HepG2 (cell line): Measurements from ENCODE around the gene VPS54. TPM values are rescaled to one million over a fixed set of nuclear protein-coding genes. Genes with fewer than 3 reads are reported as not detected.
A peak's percentile ranks its signal among the peaks of the same experiment; 100 is the strongest.

Experiments used
- BRCA1 ChIP-seq: sonication (generic); formaldehyde crosslinking; IDR thresholded peaks from 2 replicates; pipeline ENCODE4 v1.4.0; 2020; ENCODE audit warnings: missing genetic modification reagents
- HOXD1 ChIP-seq: sonication (generic); formaldehyde crosslinking; IDR thresholded peaks from 2 replicates; pipeline ENCODE4 v1.5.0; 2020; ENCODE audit warnings: missing genetic modification reagents
- ISX ChIP-seq: sonication (generic); formaldehyde crosslinking; conservative IDR thresholded peaks from 2 replicates; pipeline ENCODE4 v1.5.0; 2020; ENCODE audit warnings: missing genetic modification reagents
- KDM2A ChIP-seq: sonication (generic); formaldehyde crosslinking; IDR thresholded peaks from 2 replicates; pipeline ENCODE4 v1.4.0; 2020; ENCODE audit warnings: low read depth, missing genetic modification reagents, borderline replicate concordance
- NCOA2 ChIP-seq: sonication (generic); formaldehyde crosslinking; IDR thresholded peaks from 2 replicates; pipeline ENCODE4 v1.8.0; 2022; ENCODE audit warnings: inconsistent platforms
- NFATC3 ChIP-seq: sonication (generic); formaldehyde crosslinking; IDR thresholded peaks from 2 replicates; pipeline ENCODE4 v1.5.1; 2020; ENCODE audit warnings: mild to moderate bottlenecking, missing genetic modification reagents
- NFKBIZ ChIP-seq: IDR thresholded peaks from 2 replicates; pipeline ENCODE4 v1.6.1; 2018; ENCODE audit warnings: missing genetic modification reagents, missing compliant biosample characterization
- NKX3-1 ChIP-seq: sonication (generic); formaldehyde crosslinking; IDR thresholded peaks from 2 replicates; pipeline ENCODE4 v1.5.0; 2020; ENCODE audit warnings: missing genetic modification reagents
- RBM39 ChIP-seq: fragments of 200-400 bp; formaldehyde crosslinking; IDR thresholded peaks from one replicate; pipeline ENCODE4 v1.6.1; 2018; ENCODE audit warnings: antibody characterized with exemption, mild to moderate bottlenecking, low read depth, low read length; ENCODE audit not compliant: poor library complexity, severe bottlenecking
- SOX6 ChIP-seq, 2 experiments: fragments of 450-650 bp in 1 of 2; sonication (generic) in 1 of 2; formaldehyde crosslinking in 1 of 2; IDR thresholded peaks; 2 replicates each; pipeline versions ENCODE4 v1.4.0 to v1.6.1; 2017 to 2020; ENCODE audit warnings: antibody characterized with exemption in 1 of 2, mild to moderate bottlenecking in 1 of 2, missing genetic modification reagents in 1 of 2
- SSRP1 ChIP-seq: IDR thresholded peaks from 2 replicates; pipeline ENCODE4 v1.6.1; 2016; ENCODE audit warnings: control low read depth
- TBP ChIP-seq: sonication (generic); formaldehyde crosslinking; IDR thresholded peaks from 2 replicates; pipeline ENCODE4 v1.5.0; 2020; ENCODE audit warnings: missing genetic modification reagents
- TOPORS ChIP-seq: sonication (generic); formaldehyde crosslinking; IDR thresholded peaks from 2 replicates; pipeline ENCODE4 v1.8.0; 2023; ENCODE audit warnings: mild to moderate bottlenecking, missing genetic modification reagents
- ZNF343 ChIP-seq: sonication (generic); formaldehyde crosslinking; IDR thresholded peaks from 2 replicates; pipeline ENCODE4 v1.4.0; 2020; ENCODE audit warnings: mild to moderate bottlenecking, missing genetic modification reagents
- ZNF441 ChIP-seq: sonication (generic); formaldehyde crosslinking; IDR thresholded peaks from 2 replicates; pipeline ENCODE4 v1.7.0; 2021; ENCODE audit warnings: missing genetic modification reagents, borderline replicate concordance
- ZNF713 ChIP-seq: sonication (generic); formaldehyde crosslinking; IDR thresholded peaks from 2 replicates; pipeline ENCODE4 v1.4.0; 2020; ENCODE audit warnings: mild to moderate bottlenecking, missing genetic modification reagents
- ZNF850 ChIP-seq: sonication (generic); formaldehyde crosslinking; conservative IDR thresholded peaks from 2 replicates; pipeline ENCODE4 v1.9.0; 2021; ENCODE audit warnings: mild to moderate bottlenecking, missing genetic modification reagents
- ZSCAN9 ChIP-seq: IDR thresholded peaks from 2 replicates; pipeline ENCODE4 v1.6.1; 2016; ENCODE audit warnings: borderline replicate concordance
- polyA plus RNA-seq, 8 experiments: library from polyadenylated mRNA; depleted of rRNA in 3 of 8; stranded (reverse) in 7 of 8; unstranded in 1 of 8; fragments of >200 nt; fragmentation: Illumina TruSeq in 4 of 8; extraction: Trizol in 4 of 8; gene quantifications; 2 replicates each; pipeline versions ENCODE4 v1.2.1 to v1.2.3, GENCODE V29; 2011 to 2016; ENCODE audit warnings: low read depth in 4 of 8, missing spikeins in 1 of 8, mixed read lengths in 1 of 8; ENCODE audit not compliant: insufficient read depth in 1 of 8
- total RNA-seq, 5 experiments: library from RNA; depleted of rRNA; stranded (reverse); fragments of >200 nt; fragmentation: Illumina TruSeq; extraction: Trizol; gene quantifications; 2 replicates each; pipeline ENCODE4 v1.2.3, GENCODE V29; 2016; ENCODE audit warnings: low read depth in 1 of 5
- TF ChIP-seq, protein P1 (sequence below): sonication (generic); formaldehyde crosslinking; IDR thresholded peaks from 2 replicates; pipeline ENCODE4 v1.4.0; 2020; ENCODE audit warnings: missing genetic modification reagents
- TF ChIP-seq, protein P2 (sequence below): sonication (generic); formaldehyde crosslinking; IDR thresholded peaks from 2 replicates; pipeline ENCODE4 v1.4.0; 2020; ENCODE audit warnings: missing genetic modification reagents, mild to moderate bottlenecking, borderline replicate concordance
- TF ChIP-seq, protein P3 (sequence below): sonication (generic); formaldehyde crosslinking; conservative IDR thresholded peaks from 2 replicates; pipeline ENCODE4 v1.8.1; 2023; ENCODE audit warnings: missing genetic modification reagents
- TF ChIP-seq, protein P4 (sequence below): sonication (generic); formaldehyde crosslinking; IDR thresholded peaks from 2 replicates; pipeline ENCODE4 v1.4.0; 2020; ENCODE audit warnings: missing genetic modification reagents

Gene VPS54
- total and polyA plus RNA-seq, 2 of the 13 experiments (the other 11 are each of a cell fraction or from before 2014, with no cell fraction given): 64.7 to 77.5 TPM

DNA sequence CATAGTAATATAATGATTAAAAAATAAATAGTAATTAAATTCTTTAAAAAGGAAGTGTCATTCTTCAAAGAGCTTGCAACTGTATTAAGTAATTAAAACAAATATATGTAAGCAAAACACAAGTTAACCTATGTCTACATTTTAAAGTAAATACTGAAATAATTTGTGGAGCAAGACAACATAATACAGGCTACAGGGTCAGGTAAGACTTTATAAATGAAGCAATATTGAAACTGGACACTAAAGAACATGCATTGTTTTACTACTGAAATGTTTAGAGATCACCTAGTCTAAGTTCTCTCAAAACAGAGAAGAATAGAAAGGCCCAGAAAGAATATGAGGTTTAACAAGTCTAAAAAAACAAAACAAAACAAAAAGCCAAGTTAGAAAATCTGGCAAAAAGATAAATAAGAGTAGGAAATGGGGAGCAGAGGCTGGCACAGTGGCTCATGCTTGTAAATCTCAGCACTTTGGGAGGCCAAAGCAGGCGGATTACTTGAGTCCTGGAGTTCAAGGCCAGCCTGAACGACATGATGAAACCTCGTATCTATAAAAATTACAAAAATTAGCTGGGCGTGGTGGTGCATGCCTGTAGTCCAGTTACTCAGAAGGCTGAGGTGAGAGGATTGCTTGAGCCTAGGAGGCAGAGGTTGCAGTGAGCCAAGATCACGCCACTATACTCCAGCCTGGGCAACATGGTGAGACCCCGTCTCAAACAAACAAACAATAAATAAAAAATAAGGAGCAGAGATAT is 34.4 kb downstream of the VPS54 start (continued):
- TF ChIP-seq, protein P1, sequence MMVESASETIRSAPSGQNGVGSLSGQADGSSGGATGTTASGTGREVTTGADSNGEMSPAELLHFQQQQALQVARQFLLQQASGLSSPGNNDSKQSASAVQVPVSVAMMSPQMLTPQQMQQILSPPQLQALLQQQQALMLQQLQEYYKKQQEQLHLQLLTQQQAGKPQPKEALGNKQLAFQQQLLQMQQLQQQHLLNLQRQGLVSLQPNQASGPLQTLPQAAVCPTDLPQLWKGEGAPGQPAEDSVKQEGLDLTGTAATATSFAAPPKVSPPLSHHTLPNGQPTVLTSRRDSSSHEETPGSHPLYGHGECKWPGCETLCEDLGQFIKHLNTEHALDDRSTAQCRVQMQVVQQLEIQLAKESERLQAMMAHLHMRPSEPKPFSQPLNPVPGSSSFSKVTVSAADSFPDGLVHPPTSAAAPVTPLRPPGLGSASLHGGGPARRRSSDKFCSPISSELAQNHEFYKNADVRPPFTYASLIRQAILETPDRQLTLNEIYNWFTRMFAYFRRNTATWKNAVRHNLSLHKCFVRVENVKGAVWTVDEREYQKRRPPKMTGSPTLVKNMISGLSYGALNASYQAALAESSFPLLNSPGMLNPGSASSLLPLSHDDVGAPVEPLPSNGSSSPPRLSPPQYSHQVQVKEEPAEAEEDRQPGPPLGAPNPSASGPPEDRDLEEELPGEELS (CRISPR knock-in tag): peak; percentile 88
- TF ChIP-seq, protein P2, sequence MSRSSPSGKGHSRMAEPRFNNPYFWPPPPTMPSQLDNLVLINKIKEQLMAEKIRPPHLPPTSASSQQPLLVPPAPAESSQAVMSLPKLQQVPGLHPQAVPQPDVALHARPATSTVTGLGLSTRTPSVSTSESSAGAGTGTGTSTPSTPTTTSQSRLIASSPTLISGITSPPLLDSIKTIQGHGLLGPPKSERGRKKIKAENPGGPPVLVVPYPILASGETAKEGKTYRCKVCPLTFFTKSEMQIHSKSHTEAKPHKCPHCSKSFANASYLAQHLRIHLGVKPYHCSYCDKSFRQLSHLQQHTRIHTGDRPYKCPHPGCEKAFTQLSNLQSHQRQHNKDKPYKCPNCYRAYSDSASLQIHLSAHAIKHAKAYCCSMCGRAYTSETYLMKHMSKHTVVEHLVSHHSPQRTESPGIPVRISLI: no peak; the same call in 1 of the 2 replicates
- TF ChIP-seq HOXD1: peak; percentile 43; the same call in 1 of the 2 replicates
- no peak for TF ChIP-seq ZNF850 (CRISPR knock-in tag)
- TF ChIP-seq NFATC3: no peak
- TF ChIP-seq ZNF343 (CRISPR knock-in tag): 0 out of 2 replicates have a peak, but pooled peaks have one; percentile 24
- TF ChIP-seq NCOA2: peak; percentile 81
- TF ChIP-seq BRCA1: no peak; the same call in 1 of the 2 replicates
- no peak for TF ChIP-seq RBM39
- TF ChIP-seq NKX3-1: peak; percentile 71; the same call in 1 of the 2 replicates
- 0 out of 2 replicates have a peak, but pooled peaks have one; percentile 32 for TF ChIP-seq ISX (CRISPR knock-in tag)
- no peak for TF ChIP-seq TBP (CRISPR knock-in tag)
- TF ChIP-seq, protein P3, sequence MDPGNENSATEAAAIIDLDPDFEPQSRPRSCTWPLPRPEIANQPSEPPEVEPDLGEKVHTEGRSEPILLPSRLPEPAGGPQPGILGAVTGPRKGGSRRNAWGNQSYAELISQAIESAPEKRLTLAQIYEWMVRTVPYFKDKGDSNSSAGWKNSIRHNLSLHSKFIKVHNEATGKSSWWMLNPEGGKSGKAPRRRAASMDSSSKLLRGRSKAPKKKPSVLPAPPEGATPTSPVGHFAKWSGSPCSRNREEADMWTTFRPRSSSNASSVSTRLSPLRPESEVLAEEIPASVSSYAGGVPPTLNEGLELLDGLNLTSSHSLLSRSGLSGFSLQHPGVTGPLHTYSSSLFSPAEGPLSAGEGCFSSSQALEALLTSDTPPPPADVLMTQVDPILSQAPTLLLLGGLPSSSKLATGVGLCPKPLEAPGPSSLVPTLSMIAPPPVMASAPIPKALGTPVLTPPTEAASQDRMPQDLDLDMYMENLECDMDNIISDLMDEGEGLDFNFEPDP (CRISPR knock-in tag): no peak
- TF ChIP-seq ZNF713 (CRISPR knock-in tag): no peak
- TF ChIP-seq KDM2A (CRISPR knock-in tag): peak; percentile 55; the same call in 1 of the 2 replicates
- no peak for TF ChIP-seq TOPORS (CRISPR knock-in tag)
- peak; percentile 71; the same call in 1 of the 2 replicates for TF ChIP-seq ZSCAN9 (CRISPR knock-in tag)
- TF ChIP-seq, protein P4, sequence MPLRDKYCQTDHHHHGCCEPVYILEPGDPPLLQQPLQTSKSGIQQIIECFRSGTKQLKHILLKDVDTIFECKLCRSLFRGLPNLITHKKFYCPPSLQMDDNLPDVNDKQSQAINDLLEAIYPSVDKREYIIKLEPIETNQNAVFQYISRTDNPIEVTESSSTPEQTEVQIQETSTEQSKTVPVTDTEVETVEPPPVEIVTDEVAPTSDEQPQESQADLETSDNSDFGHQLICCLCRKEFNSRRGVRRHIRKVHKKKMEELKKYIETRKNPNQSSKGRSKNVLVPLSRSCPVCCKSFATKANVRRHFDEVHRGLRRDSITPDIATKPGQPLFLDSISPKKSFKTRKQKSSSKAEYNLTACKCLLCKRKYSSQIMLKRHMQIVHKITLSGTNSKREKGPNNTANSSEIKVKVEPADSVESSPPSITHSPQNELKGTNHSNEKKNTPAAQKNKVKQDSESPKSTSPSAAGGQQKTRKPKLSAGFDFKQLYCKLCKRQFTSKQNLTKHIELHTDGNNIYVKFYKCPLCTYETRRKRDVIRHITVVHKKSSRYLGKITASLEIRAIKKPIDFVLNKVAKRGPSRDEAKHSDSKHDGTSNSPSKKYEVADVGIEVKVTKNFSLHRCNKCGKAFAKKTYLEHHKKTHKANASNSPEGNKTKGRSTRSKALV (CRISPR knock-in tag): no peak
- no peak for TF ChIP-seq ZNF441 (CRISPR knock-in tag)
- TF ChIP-seq NFKBIZ (CRISPR knock-in tag): 0 out of 2 replicates have a peak, but pooled peaks have one; percentile 63
- no peak for TF ChIP-seq SOX6 (IDR thresholded peaks at IDR 0.05)
- peak; percentile 86 for TF ChIP-seq SOX6 (CRISPR knock-in tag; IDR thresholded peaks at IDR 0.05)
- TF ChIP-seq SSRP1 (CRISPR knock-in tag): 0 out of 2 replicates have a peak, but pooled peaks have one; percentile 14
